ENCODE results near the gene RYR2. TPM values are rescaled to one million over a fixed set of nuclear protein-coding genes. Genes with fewer than 3 reads are reported as not detected.

RYR2 gene
- total and polyA plus RNA-seq, 8 donors, result 0.25 to 33.5 (median 2.5) TPM

DNA sequence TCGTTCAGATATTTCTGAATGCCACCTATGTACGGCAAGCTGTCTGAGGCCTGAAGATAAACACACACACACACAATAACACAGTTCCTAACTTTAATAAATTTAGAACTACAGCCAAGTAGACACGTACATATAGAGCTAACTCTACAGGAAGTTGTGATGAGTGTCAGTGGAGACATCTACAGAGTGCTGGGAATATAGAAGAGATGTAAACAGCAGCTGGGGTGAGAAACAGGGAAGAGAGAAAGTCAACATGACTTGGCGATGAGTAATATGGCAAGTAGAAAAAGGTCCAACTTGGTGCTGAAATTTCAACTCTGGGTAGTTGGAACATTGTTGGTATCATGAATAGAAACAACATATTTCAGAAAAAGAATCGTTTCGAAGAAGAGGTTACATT lies 642.3 kb downstream of the RYR2 start:
- intact Hi-C loops (cut with DNase I; ENCODE audit: low total_unique reads), result no loop called here
- Histone ChIP-seq H3K27me3 (no peaks in the 10 kb centered on the region), H3K4me3 (no peak overlapping the region), H3K9me3 (no peaks in the 10 kb centered on the region), H3K36me3 (no peaks in the 10 kb centered on the region), H3K27ac (no peak overlapping the region), H3K4me1 (no peaks in the 10 kb centered on the region)
- TF ChIP-seq, protein P1, sequence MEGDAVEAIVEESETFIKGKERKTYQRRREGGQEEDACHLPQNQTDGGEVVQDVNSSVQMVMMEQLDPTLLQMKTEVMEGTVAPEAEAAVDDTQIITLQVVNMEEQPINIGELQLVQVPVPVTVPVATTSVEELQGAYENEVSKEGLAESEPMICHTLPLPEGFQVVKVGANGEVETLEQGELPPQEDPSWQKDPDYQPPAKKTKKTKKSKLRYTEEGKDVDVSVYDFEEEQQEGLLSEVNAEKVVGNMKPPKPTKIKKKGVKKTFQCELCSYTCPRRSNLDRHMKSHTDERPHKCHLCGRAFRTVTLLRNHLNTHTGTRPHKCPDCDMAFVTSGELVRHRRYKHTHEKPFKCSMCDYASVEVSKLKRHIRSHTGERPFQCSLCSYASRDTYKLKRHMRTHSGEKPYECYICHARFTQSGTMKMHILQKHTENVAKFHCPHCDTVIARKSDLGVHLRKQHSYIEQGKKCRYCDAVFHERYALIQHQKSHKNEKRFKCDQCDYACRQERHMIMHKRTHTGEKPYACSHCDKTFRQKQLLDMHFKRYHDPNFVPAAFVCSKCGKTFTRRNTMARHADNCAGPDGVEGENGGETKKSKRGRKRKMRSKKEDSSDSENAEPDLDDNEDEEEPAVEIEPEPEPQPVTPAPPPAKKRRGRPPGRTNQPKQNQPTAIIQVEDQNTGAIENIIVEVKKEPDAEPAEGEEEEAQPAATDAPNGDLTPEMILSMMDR (IDR thresholded peaks at IDR 0.05), result no peak
- TF ChIP-seq EP300 (IDR thresholded peaks at IDR 0.05), result no peak
- TF ChIP-seq POLR2A (IDR thresholded peaks at IDR 0.05), result no peak
- TF ChIP-seq POLR2AphosphoS5 (IDR thresholded peaks at IDR 0.05), result no peak
- WGBS, 5 donors, result 87 to 93% (median 90%) methylated on average over 6 of the region's 6 CpGs
- no peak for DNase-seq

DNA sequence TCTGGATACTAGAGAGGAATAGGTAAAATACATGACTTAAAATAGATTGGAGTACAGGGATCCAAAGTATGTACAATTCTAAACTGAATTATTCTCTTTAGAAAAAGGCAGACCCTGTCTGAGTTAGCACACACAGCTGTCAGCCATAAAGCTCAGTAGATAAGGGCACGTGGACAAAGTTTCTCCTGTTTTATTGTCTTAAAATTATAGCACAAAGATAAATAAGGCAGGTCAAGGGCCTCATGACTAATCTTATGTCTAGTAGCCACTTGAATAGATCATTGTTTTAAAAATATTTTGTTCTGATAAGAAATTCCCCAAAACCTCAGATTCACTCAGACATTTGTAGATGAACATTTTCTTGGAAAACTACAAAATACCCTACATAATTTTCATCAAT lies 643.6 kb downstream of the RYR2 start:
- Histone ChIP-seq H3K4me1 (no peaks in the 10 kb centered on the region), H3K27me3 (no peaks in the 10 kb centered on the region), H3K9me3 (no peaks in the 10 kb centered on the region), H3K36me3 (no peaks in the 10 kb centered on the region), H3K27ac (no peak overlapping the region), H3K4me3 (no peak overlapping the region)
- no peak for TF ChIP-seq EP300 (IDR thresholded peaks at IDR 0.05)
- TF ChIP-seq, protein P1 (IDR thresholded peaks at IDR 0.05), result no peak
- TF ChIP-seq POLR2AphosphoS5 (IDR thresholded peaks at IDR 0.05), result no peak
- TF ChIP-seq POLR2A (IDR thresholded peaks at IDR 0.05), result no peak
- 19 to 35% (median 23%) methylated on average over 1 of the region's 1 CpG for WGBS, 5 donors
- intact Hi-C loops (cut with DNase I; ENCODE audit: low total_unique reads), result no loop called here
- no peak for DNase-seq

DNA sequence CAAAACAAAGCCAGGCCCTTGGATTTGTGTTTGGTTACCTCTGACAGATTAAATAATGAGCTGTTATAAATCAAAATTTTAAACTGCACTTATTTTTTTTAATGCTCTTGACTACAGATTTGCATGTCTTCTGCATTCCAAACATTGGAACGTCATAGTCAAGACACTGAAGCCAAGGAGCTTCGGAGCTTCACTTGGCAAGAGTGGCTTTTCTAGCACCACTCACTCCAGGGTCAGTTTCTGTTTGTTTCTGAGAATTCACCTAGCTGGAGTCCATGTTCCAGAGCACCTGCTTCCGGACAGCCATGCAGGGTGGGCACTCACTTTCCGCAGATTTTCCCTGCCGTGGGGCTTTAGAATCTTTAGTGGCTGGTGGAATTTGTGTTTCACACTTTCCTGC lies 645.8 kb downstream of the RYR2 start:
- H3K4me3 ChIP-seq, result no peak overlapping the region
- no peaks in the 10 kb centered on the region for H3K36me3 ChIP-seq
- no peaks in the 10 kb centered on the region for H3K9me3 ChIP-seq
- H3K27ac ChIP-seq, result no peak overlapping the region
- TF ChIP-seq POLR2A (IDR thresholded peaks at IDR 0.05) (no peak), POLR2AphosphoS5 (IDR thresholded peaks at IDR 0.05) (no peak)
- TF ChIP-seq, protein P1 (IDR thresholded peaks at IDR 0.05), result no peak
- no peaks in the 10 kb centered on the region for H3K4me1 ChIP-seq
- H3K27me3 ChIP-seq, result no peaks in the 10 kb centered on the region
- DNase-seq, result no peak
- intact Hi-C loops (cut with DNase I; ENCODE audit: low total_unique reads), result no loop called here
- 66 to 78% (median 75%) methylated on average over 5 of the region's 5 CpGs for WGBS, 5 donors

DNA sequence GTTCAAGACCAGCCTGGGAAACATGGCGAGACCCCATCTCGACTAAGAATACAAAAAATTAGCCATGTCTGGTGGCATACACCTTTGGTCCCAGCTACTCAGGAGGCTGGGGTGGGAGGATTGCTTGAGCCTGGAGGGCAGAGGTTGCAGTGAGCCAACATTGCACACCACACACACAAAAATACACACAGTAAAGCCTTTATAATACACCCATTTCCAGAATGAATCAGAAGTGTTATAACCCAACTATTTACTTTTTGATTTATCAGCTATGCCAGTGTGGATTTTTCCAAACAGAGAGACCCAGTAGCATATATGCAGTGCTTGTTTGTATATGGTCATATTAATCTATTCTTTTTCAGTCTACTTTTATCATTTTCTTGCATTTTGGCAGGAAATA lies 648.7 kb downstream of the RYR2 start:
- TF ChIP-seq EP300 (IDR thresholded peaks at IDR 0.05) (no peak), POLR2AphosphoS5 (IDR thresholded peaks at IDR 0.05) (no peak), POLR2A (IDR thresholded peaks at IDR 0.05) (no peak)
- TF ChIP-seq, protein P1 (IDR thresholded peaks at IDR 0.05), result no peak
- intact Hi-C loops (cut with DNase I; ENCODE audit: low total_unique reads), result no loop called here
- WGBS, 5 donors, result 77 to 95% (median 88%) methylated on average over 2 of the region's 2 CpGs
- H3K36me3 ChIP-seq, result no peaks in the 10 kb centered on the region
- DNase-seq, result no peak
- no peaks in the 10 kb centered on the region for H3K9me3 ChIP-seq
- H3K4me1 ChIP-seq, result no peaks in the 10 kb centered on the region
- H3K27ac ChIP-seq, result no peak overlapping the region
- no peak overlapping the region for H3K4me3 ChIP-seq
- H3K27me3 ChIP-seq, result no peaks in the 10 kb centered on the region
